GM12878 (cell line): ENCODE data around the gene MEF2D. TPM values are rescaled to one million over a fixed set of nuclear protein-coding genes. Genes with fewer than 3 reads are reported as not detected.

Source experiments
- ATAC-seq: fragments of 200-7000 bp; cut with Tn5 transposase; 3 replicates; pipeline ENCODE4 v1.9.1; 2020; ENCODE audit warnings: mild to moderate bottlenecking, moderate library complexity
- BruUV-seq: library from RNA; stranded (reverse); fragments of 400-500 nt; replicated peaks from 2 replicates; lab custom pipeline; 2021; lab: Mats Ljungman, UMichigan
- CTCF ChIA-PET: fragments of 300-600 bp; sonication (Branson Sonifier 250); formaldehyde crosslinking; extraction: SDS; loops from one replicate; lab custom pipeline; 2021; ENCODE audit warnings: inconsistent platforms; lab: Yijun Ruan, JAX
- POLR2A ChIA-PET: fragments of 350-600 bp; formaldehyde crosslinking; extraction: SDS; loops from one replicate; lab custom pipeline; 2021; ENCODE audit warnings: inconsistent platforms; lab: Charles Lee
- RAD21 ChIA-PET: fragments of 300-600 bp; sonication (Branson Sonifier 250); formaldehyde crosslinking; loops from one replicate; lab custom pipeline; 2023; ENCODE audit warnings: antibody characterized with exemption; ENCODE audit not compliant: unreplicated experiment; lab: Charles Lee
- SMC1A ChIA-PET: fragments of 300-600 bp; sonication (Branson Sonifier 250); formaldehyde crosslinking; loops from one replicate; lab custom pipeline; 2023; ENCODE audit not compliant: unreplicated experiment, uncharacterized antibody; lab: Charles Lee
- DNase-seq: peaks from one replicate; pipeline ENCODE4 v3.0.0-alpha.2; 2011; ENCODE audit warnings: low read depth, low spot score
- FAIRE-seq: peaks from 3 replicates; lab custom pipeline; 2011; peaks lifted over from hg19 to GRCh38; lab: Jason Lieb, UNC
- H2AFZ ChIP-seq: 2 replicates; pipeline ENCODE4 v1.6.0; 2011; ENCODE audit warnings: low read depth, low read length, control low read depth; ENCODE audit not compliant: control insufficient read depth
- H3K27ac ChIP-seq: 2 replicates; pipeline ENCODE4 v1.5.1; 2011; ENCODE audit warnings: control low read depth; ENCODE audit not compliant: control insufficient read depth, insufficient read depth
- H3K27me3 ChIP-seq, 2 experiments: replicated peaks in 1 of 2; 2 replicates each; pipeline versions ENCODE4 v1.6.0 to v1.6.1; 2011; ENCODE audit warnings: low read length in 1 of 2; ENCODE audit not compliant: control insufficient read depth in 2 of 2, insufficient read depth in 2 of 2
- H3K36me3 ChIP-seq, 2 experiments: 2 replicates each; pipeline ENCODE4 v1.5.1; 2011; ENCODE audit warnings: low read length in 1 of 2; ENCODE audit not compliant: control insufficient read depth in 2 of 2, insufficient read depth in 2 of 2
- H3K4me1 ChIP-seq: 2 replicates; pipeline ENCODE4 v1.6.1; 2011; ENCODE audit warnings: mild to moderate bottlenecking, low read length, moderate library complexity, mixed read lengths; ENCODE audit not compliant: control insufficient read depth, insufficient read depth
- H3K4me2 ChIP-seq: 2 replicates; pipeline ENCODE4 v1.6.0; 2011; ENCODE audit warnings: control low read depth; ENCODE audit not compliant: control insufficient read depth, insufficient read depth
- H3K4me3 ChIP-seq: fragments of 200-600 bp; sonication (generic); 2 replicates; pipeline ENCODE4 v1.5.1; 2016
- H3K79me2 ChIP-seq: 2 replicates; pipeline ENCODE4 v1.6.0; 2011; ENCODE audit warnings: low read length; ENCODE audit not compliant: control insufficient read depth, insufficient read depth
- H3K9ac ChIP-seq: 2 replicates; pipeline ENCODE4 v1.8.0; 2011; ENCODE audit warnings: low read length, control low read depth, mixed read lengths; ENCODE audit not compliant: control insufficient read depth, insufficient read depth
- H3K9me3 ChIP-seq: replicated peaks from 3 replicates; pipeline ENCODE4 v1.5.1; 2011; ENCODE audit warnings: mild to moderate bottlenecking, low read length; ENCODE audit not compliant: control insufficient read depth, insufficient read depth
- H4K20me1 ChIP-seq: 2 replicates; pipeline ENCODE4 v1.6.0; 2011; ENCODE audit not compliant: control insufficient read depth, insufficient read depth
- EZH2 ChIP-seq: IDR thresholded peaks from 2 replicates; pipeline ENCODE4 v1.6.1; 2012; ENCODE audit warnings: low read depth, mild to moderate bottlenecking, control low read depth, inconsistent platforms, low read length, borderline replicate concordance; ENCODE audit not compliant: control insufficient read depth
- FOS ChIP-seq: IDR thresholded peaks from 3 replicates; pipeline ENCODE4 v1.6.1; 2011; ENCODE audit warnings: borderline replicate concordance; ENCODE audit not compliant: insufficient read length; ENCODE audit errors: extremely low read depth
- JUND ChIP-seq: IDR thresholded peaks from 2 replicates; pipeline ENCODE4 v1.6.1; 2012; ENCODE audit warnings: low read depth, mild to moderate bottlenecking, low read length, improper control_type of control experiment, moderate library complexity
- KDM1A ChIP-seq: fragments of 200-600 bp; sonication (generic); IDR thresholded peaks from 2 replicates; pipeline ENCODE4 v1.6.1; 2016; ENCODE audit warnings: borderline replicate concordance
- NR2F1 ChIP-seq: fragments of 450-650 bp; conservative IDR thresholded peaks from 2 replicates; pipeline ENCODE4 v1.6.1; 2017; ENCODE audit warnings: mild to moderate bottlenecking
- TCF7 ChIP-seq: IDR thresholded peaks from 2 replicates; pipeline ENCODE4 v1.6.1; 2014; ENCODE audit warnings: antibody characterized with exemption, borderline replicate concordance
- ZNF24 ChIP-seq: fragments of 450-650 bp; IDR thresholded peaks from 2 replicates; pipeline ENCODE4 v1.6.1; 2017; ENCODE audit warnings: antibody characterized with exemption, mild to moderate bottlenecking
- ZNF274 ChIP-seq: IDR thresholded peaks from one replicate; pipeline ENCODE4 v1.8.0; 2011; ENCODE audit not compliant: insufficient read length, insufficient read depth
- ZSCAN29 ChIP-seq: fragments of 450-650 bp; IDR thresholded peaks from 2 replicates; pipeline ENCODE4 v1.6.1; 2017; ENCODE audit warnings: mild to moderate bottlenecking, moderate library complexity
- ZZZ3 ChIP-seq: IDR thresholded peaks from 2 replicates; pipeline ENCODE4 v1.6.1; 2011; ENCODE audit warnings: low read depth; ENCODE audit not compliant: control insufficient read depth, insufficient read length
- WGBS: methylation state at CpG from one replicate; pipeline ENCODE4 v1.1.6; 2016; ENCODE audit warnings: low lambda C conversion rate; ENCODE audit not compliant: insufficient replicate concordance, insufficient coverage; ENCODE audit errors: missing lambda C conversion rate; 5-methylcytosine and 5-hydroxymethylcytosine counted together
- in situ Hi-C: fragments of 300-500 bp; cut with MboI; formaldehyde crosslinking; loops from 9 replicates; pipeline ENCODE4 v1.14.3; 2018; ENCODE audit warnings: mixed read lengths
- intact Hi-C: fragments of 100-400 bp; cut with micrococcal nuclease; formaldehyde crosslinking; loops from one replicate; pipeline ENCODE4 v1.14.2; 2022; ENCODE audit not compliant: unreplicated experiment
- polyA plus RNA-seq, 11 experiments: library from polyadenylated mRNA; depleted of rRNA in 4 of 11; unstranded in 6 of 11; stranded (reverse) in 5 of 11; fragments of >200 nt; fragmentation: Nextera tagmentation in 4 of 11; fragmentation: Illumina TruSeq in 1 of 11; extraction: Ambion mirVana in 4 of 11; extraction: Trizol in 1 of 11; gene quantifications; 1 replicate in 1 of 11; 2 replicates in 10 of 11; pipeline versions ENCODE4 v1.2.1 to v1.2.3, GENCODE V29; 2011 to 2016; ENCODE audit warnings: inconsistent platforms in 2 of 11, missing spikeins in 2 of 11, low read depth in 1 of 11
- total RNA-seq, 4 experiments: library from RNA; depleted of rRNA in 3 of 4; stranded (reverse); fragments of >200 nt in 3 of 4; fragmentation: Illumina TruSeq in 1 of 4; extraction: Trizol in 1 of 4; gene quantifications; 2 replicates each; pipeline versions ENCODE4 v1.2.1 to v1.2.3, GENCODE V29; 2013 to 2021
- TF ChIP-seq, protein P1 (sequence below): fragments of 450-650 bp; IDR thresholded peaks from 2 replicates; pipeline ENCODE4 v1.6.1; 2017; ENCODE audit warnings: mild to moderate bottlenecking

MEF2D gene
- total and polyA plus RNA-seq, 10 of the 15 experiments (the other 5 are each of a cell fraction or from before 2014, with no cell fraction given) = 0.61 to 53.0 (median 15.2) TPM

DNA sequence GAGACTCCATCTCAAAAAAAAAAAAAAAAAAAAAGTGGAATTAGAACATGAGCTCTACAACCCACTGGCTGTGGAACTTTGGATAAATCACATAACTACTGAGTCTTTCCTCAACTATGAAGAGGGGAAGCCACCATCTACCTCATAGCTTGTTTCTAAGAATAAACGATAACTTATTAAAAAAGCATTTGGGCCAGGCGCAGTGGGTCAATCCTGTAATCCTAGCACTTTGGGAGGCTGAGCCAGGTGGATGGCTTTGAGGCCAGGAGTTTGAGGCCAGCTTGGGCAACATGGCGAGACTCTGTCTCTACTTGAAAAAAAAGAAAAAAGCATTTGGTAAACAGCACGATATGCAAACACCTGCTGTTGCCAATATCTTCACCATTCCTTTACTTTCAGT, 31.8 kb upstream of the MEF2D start:
- no peak for TF ChIP-seq ZZZ3
- TF ChIP-seq, protein P1, sequence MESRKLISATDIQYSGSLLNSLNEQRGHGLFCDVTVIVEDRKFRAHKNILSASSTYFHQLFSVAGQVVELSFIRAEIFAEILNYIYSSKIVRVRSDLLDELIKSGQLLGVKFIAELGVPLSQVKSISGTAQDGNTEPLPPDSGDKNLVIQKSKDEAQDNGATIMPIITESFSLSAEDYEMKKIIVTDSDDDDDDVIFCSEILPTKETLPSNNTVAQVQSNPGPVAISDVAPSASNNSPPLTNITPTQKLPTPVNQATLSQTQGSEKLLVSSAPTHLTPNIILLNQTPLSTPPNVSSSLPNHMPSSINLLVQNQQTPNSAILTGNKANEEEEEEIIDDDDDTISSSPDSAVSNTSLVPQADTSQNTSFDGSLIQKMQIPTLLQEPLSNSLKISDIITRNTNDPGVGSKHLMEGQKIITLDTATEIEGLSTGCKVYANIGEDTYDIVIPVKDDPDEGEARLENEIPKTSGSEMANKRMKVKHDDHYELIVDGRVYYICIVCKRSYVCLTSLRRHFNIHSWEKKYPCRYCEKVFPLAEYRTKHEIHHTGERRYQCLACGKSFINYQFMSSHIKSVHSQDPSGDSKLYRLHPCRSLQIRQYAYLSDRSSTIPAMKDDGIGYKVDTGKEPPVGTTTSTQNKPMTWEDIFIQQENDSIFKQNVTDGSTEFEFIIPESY = no peak
- no peak for TF ChIP-seq TCF7
- no peak for TF ChIP-seq ZSCAN29
- no peak for TF ChIP-seq KDM1A
- TF ChIP-seq ZNF24 = no peak
- no peak for TF ChIP-seq FOS
- no peak for TF ChIP-seq EZH2
- TF ChIP-seq NR2F1 = no peak
- no peak for TF ChIP-seq JUND
- TF ChIP-seq ZNF274 = no peak
- TF ChIP-seq, all 136 proteins: peak for 0
- H4K20me1 ChIP-seq = no peaks in the 10 kb centered on the region
- no peaks in the 10 kb centered on the region for H3K9me3 ChIP-seq
- ChIA-PET CTCF (interaction anchor here (0.7 to 1.4 kb wide), 5 partner anchors 11 to 94 kb away, joined by 3 to 5 read pairs (median 3); no protein-coding TSS in a partner anchor), SMC1A (interaction anchor here (1.1 kb wide), 1 partner anchor 59 kb away, joined by 3 read pairs; the partner anchor contains the start of gene NAXE), RAD21 (interaction anchor here (1.4 kb wide), 1 partner anchor 24 kb away, joined by 4 read pairs; no protein-coding TSS in a partner anchor), POLR2A (interaction anchor here (0.7 to 0.8 kb wide), 2 partner anchors 9 to 15 kb away, joined by 3 to 4 read pairs; no protein-coding TSS in a partner anchor)
- H3K4me3 ChIP-seq = no peak overlapping the region
- no peaks in the 10 kb centered on the region; a peak in 2 of 4 replicates for H3K36me3 ChIP-seq
- no peak overlapping the region for H3K4me2 ChIP-seq
- DNase-seq = no peak
- no peak overlapping the region for H3K27ac ChIP-seq
- 96% methylated on average over 4 of the region's 4 CpGs for WGBS
- H3K27me3 ChIP-seq = no peaks in the 10 kb centered on the region
- H3K9ac ChIP-seq = no peak overlapping the region
- intact Hi-C loops = no loop called here
- no peaks in the 10 kb centered on the region for H3K79me2 ChIP-seq
- no peaks in the 10 kb centered on the region for H3K4me1 ChIP-seq
- in situ Hi-C loops = no loop called here
- no TSS peak for BruUV-seq
- H2AFZ ChIP-seq = no peak overlapping the region
- no peak for FAIRE-seq
- no peak for ATAC-seq
